Measurements from ENCODE around the gene PSAP. TPM values are rescaled to one million over a fixed set of nuclear protein-coding genes. Genes with fewer than 3 reads are reported as not detected.

The PSAP gene
- total RNA-seq, 1 experiment from 2014 or later, result 336 TPM

- peaks cover 33 to 47% of the 10 kb centered on the region in 2 experiments for H3K4me1 Mint-ChIP-seq
- no peak overlapping the region for H2AK5ac ChIP-seq (ENCODE audit: insufficient read length, low read length)
- no peak overlapping the region for H2BK12ac ChIP-seq (ENCODE audit: insufficient read length, low read depth, low read length)
- no peak for DNase-seq
- H3K56ac ChIP-seq (ENCODE audit: insufficient read length, low read depth, low read length), result no peak overlapping the region
- H3K27ac ChIP-seq (ENCODE audit: insufficient read length, low read depth, low read length), result no peak overlapping the region
- no peak overlapping the region for H3K4me2 ChIP-seq (ENCODE audit: insufficient read depth, insufficient read length, low read length)
- no peaks in the 10 kb centered on the region for H3K27me3 Mint-ChIP-seq (ENCODE audit: low read depth)
- H3K9me3 ChIP-seq (ENCODE audit: control insufficient read depth, low read depth, low read length), result no peaks in the 10 kb centered on the region
- no peak overlapping the region for H2BK15ac ChIP-seq (ENCODE audit: low read depth, low read length)
- no peak overlapping the region for H3K14ac ChIP-seq (ENCODE audit: insufficient read depth, low read length)
- no peak overlapping the region for H3K9ac ChIP-seq (ENCODE audit: extremely low read depth, insufficient read length, low read length)
- H2AFZ ChIP-seq (ENCODE audit: low read length), result no peak overlapping the region
- no peak overlapping the region for H3K18ac ChIP-seq (ENCODE audit: insufficient read length, low read depth, low read length)
- no peak overlapping the region for H3T11ph ChIP-seq (ENCODE audit: low read length)
- no peak overlapping the region for H3K4me3 Mint-ChIP-seq
- no peaks in the 10 kb centered on the region for H3K23me2 ChIP-seq (ENCODE audit: insufficient read length, low read depth, low read length, poor library complexity, severe bottlenecking)
- no peak overlapping the region for H4K91ac ChIP-seq (ENCODE audit: insufficient read length, low read depth, low read length)
- H3K79me2 ChIP-seq (ENCODE audit: insufficient read depth, low read length), result peaks cover 60% of the 10 kb centered on the region
- H3K27me3 ChIP-seq (ENCODE audit: insufficient read depth, low read length), result no peaks in the 10 kb centered on the region
- no peak overlapping the region for H2BK20ac ChIP-seq (ENCODE audit: low read depth, low read length, poor library complexity, severe bottlenecking)
- H3K9me3 Mint-ChIP-seq, result no peaks in the 10 kb centered on the region
- no peak overlapping the region for H3K27ac Mint-ChIP-seq
- no peak for TF ChIP-seq CTCF (conservative IDR thresholded peaks at IDR 0.05)
- no peak overlapping the region for H2BK120ac ChIP-seq (ENCODE audit: low read depth, low read length, poor library complexity, severe bottlenecking)
- H3K79me1 ChIP-seq (ENCODE audit: insufficient read depth, low read depth, low read length, poor library complexity, severe bottlenecking), result peaks cover 3% of the 10 kb centered on the region
- H4K8ac ChIP-seq (replicated peaks; ENCODE audit: insufficient read length, low read depth, low read length), result no peak overlapping the region
- no peak overlapping the region for H3K23ac ChIP-seq (ENCODE audit: insufficient read length, low read depth, low read length)
- no peak overlapping the region for H3K4ac ChIP-seq (ENCODE audit: low read depth, low read length)
- no peak overlapping the region for H4K5ac ChIP-seq (ENCODE audit: insufficient read length, low read depth, low read length)
- no peaks in the 10 kb centered on the region for H4K20me1 ChIP-seq (ENCODE audit: control insufficient read depth, insufficient read depth, insufficient read length)
- no CpG with 5 or more reads among the region's 2 CpGs for WGBS (ENCODE audit: extremely low coverage, insufficient read length, low lambda C conversion rate)
- H3K4me1 ChIP-seq (ENCODE audit: insufficient read depth, low read length), result peaks cover 14% of the 10 kb centered on the region; the same call in 1 of the 2 replicates
- peaks cover 0 to 5% (median 0%) of the 10 kb centered on the region in 3 experiments; a peak in 2 of 7 replicates for H3K36me3 Mint-ChIP-seq (ENCODE audit: insufficient read depth in 1 of 3, low read depth in 3 of 3)
- no peak overlapping the region for H2BK5ac ChIP-seq (ENCODE audit: insufficient read length, low read length)
These were observed 6.4 kb downstream of the PSAP start for GRCh38 chr10:71844695-71845094.

Data from H9 (cell line).